ENCODE measurements around the gene SCN8A.

GRCh38 chr12:51818566-51819300 lies 227.7 kb downstream of the SCN8A start:
- no peak for TF ChIP-seq CTCF (IDR thresholded peaks at IDR 0.05)
- TF ChIP-seq POLR2A (IDR thresholded peaks at IDR 0.05): no peak
- TF ChIP-seq POLR2AphosphoS5 (IDR thresholded peaks at IDR 0.05): no peak

Measured in breast epithelium (tissue), 3 donors.